ENCODE measurements around the gene DYSF. TPM values are rescaled to one million over a fixed set of nuclear protein-coding genes. Genes with fewer than 3 reads are reported as not detected.
"Not testable (repeated sequence)": the region's sequence is repeated elsewhere in the genome, so short reads cannot be mapped to it uniquely, and the experiment has no call there.

The DYSF gene
- 1 to 10 TPM in 1 of 2 donors, under 1 TPM in 1; 0.77 to 1.6 TPM for total RNA-seq

- DNase-seq (peak in 1 of 2 donors; percentile 9), ATAC-seq (replicated peaks in 1 of 2) (peak; percentile 26 to 29)
- Mint-ChIP-seq H3K27me3 (ENCODE audit: low read depth) (peaks cover 55% of the 10 kb centered on the region), H3K27ac (no peak within 1 kb of the TSS), H3K4me1 (ENCODE audit: low read depth) (peaks cover 19% of the 10 kb centered on the region), H3K36me3 (ENCODE audit: insufficient read depth in 2 of 2) (no peaks in the 10 kb centered on the region), H3K4me3 (peak within 1 kb of the TSS; percentile 64 to 66), H3K9me3 (no peaks in the 10 kb centered on the region)
These were observed at the start of gene DYSF for GRCh38 chr2:71453404-71454220. DYSF (plus strand) TSS chr2:71453561.

- Mint-ChIP-seq H3K27ac (peak overlapping the region; percentile 54), H3K36me3 (ENCODE audit: insufficient read depth in 2 of 2) (peaks cover 3 to 24% of the 10 kb centered on the region in 2 donors), H3K4me3 (no peak overlapping the region), H3K4me1 (ENCODE audit: low read depth) (peaks cover 9% of the 10 kb centered on the region), H3K9me3 (no peaks in the 10 kb centered on the region), H3K27me3 (ENCODE audit: low read depth) (no peaks in the 10 kb centered on the region)
- ATAC-seq (replicated peaks in 1 of 2): no peak
- no peak for DNase-seq
These were observed 43.8 kb upstream of the DYSF start for GRCh38 chr2:71409611-71410010.

GRCh38 chr2:71410696-71411095 is 42.7 kb upstream of the DYSF start:
- no peak for DNase-seq
- ATAC-seq (replicated peaks in 1 of 2): no peak
- H3K4me3 Mint-ChIP-seq: no peak overlapping the region
- H3K9me3 Mint-ChIP-seq: no peaks in the 10 kb centered on the region
- no peaks in the 10 kb centered on the region for H3K27me3 Mint-ChIP-seq (ENCODE audit: low read depth)
- peaks cover 9% of the 10 kb centered on the region for H3K4me1 Mint-ChIP-seq (ENCODE audit: low read depth)
- H3K36me3 Mint-ChIP-seq (ENCODE audit: insufficient read depth in 2 of 2): peaks cover 3 to 22% of the 10 kb centered on the region in 2 donors
- H3K27ac Mint-ChIP-seq: no peak overlapping the region

DNA sequence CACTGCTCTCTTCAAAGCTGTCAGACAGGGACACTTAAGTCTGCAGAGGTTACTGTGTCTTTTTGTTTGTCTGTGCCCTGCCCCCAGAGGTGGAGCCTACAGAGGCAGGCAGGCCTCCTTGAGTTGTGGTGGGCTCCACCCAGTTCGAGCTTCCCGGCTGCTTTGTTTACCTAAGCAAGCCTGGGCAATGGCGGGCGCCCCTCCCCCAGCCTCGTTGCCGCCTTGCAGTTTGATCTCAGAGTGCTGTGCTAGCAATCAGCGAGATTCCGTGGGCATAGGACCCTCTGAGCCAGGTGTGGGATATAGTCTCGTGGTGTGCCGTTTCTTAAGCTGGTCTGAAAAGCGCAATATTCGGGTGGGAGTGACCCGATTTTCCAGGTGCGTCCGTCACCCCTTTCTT is 36.5 kb upstream of the DYSF start:
- peak overlapping the region; percentile 50 for H3K27ac Mint-ChIP-seq

GRCh38 chr2:71417300-71418202 is 35.8 kb upstream of the DYSF start:
- no peaks in the 10 kb centered on the region for H3K9me3 Mint-ChIP-seq
- H3K36me3 Mint-ChIP-seq (ENCODE audit: insufficient read depth in 2 of 2): peaks cover 2 to 3% of the 10 kb centered on the region in 2 donors
- peaks cover 5% of the 10 kb centered on the region for H3K4me1 Mint-ChIP-seq (ENCODE audit: low read depth)
- H3K27ac Mint-ChIP-seq: peak overlapping the region; percentile 97
- DNase-seq: no peak
- H3K27me3 Mint-ChIP-seq (ENCODE audit: low read depth): no peaks in the 10 kb centered on the region
- H3K4me3 Mint-ChIP-seq: peak overlapping the region; percentile 84 to 95
- peak; percentile 41 to 55 for ATAC-seq (replicated peaks in 1 of 2)

More for the DNA sequence above, 36.5 kb upstream of the DYSF start:
- ATAC-seq (replicated peaks in 1 of 2); H3K27me3 Mint-ChIP-seq (ENCODE audit: low read depth); H3K9me3 Mint-ChIP-seq; H3K36me3 Mint-ChIP-seq (ENCODE audit: insufficient read depth in 2 of 2); H3K4me1 Mint-ChIP-seq (ENCODE audit: low read depth): not testable (repeated sequence)
- peak; percentile 9 to 13 for DNase-seq
- peak overlapping the region; percentile 84 to 95 for H3K4me3 Mint-ChIP-seq

- Mint-ChIP-seq H3K27ac (peak overlapping the region; percentile 93), H3K36me3 (ENCODE audit: insufficient read depth in 2 of 2) (peaks cover 5 to 11% of the 10 kb centered on the region in 2 donors), H3K27me3 (ENCODE audit: low read depth) (no peaks in the 10 kb centered on the region), H3K9me3 (no peaks in the 10 kb centered on the region), H3K4me1 (ENCODE audit: low read depth) (peaks cover 5% of the 10 kb centered on the region), H3K4me3 (peak overlapping the region in 1 of 2 donors; percentile 64)
- no peak for DNase-seq
- ATAC-seq (replicated peaks in 1 of 2): no peak
These were observed 34.2 kb upstream of the DYSF start for GRCh38 chr2:71419145-71419544.

GRCh38 chr2:71419976-71420375 is 33.4 kb upstream of the DYSF start:
- Mint-ChIP-seq H3K9me3 (no peaks in the 10 kb centered on the region), H3K36me3 (ENCODE audit: insufficient read depth in 2 of 2) (peaks cover 5 to 11% of the 10 kb centered on the region in 2 donors), H3K27ac (no peak overlapping the region), H3K4me3 (no peak overlapping the region), H3K27me3 (ENCODE audit: low read depth) (no peaks in the 10 kb centered on the region), H3K4me1 (ENCODE audit: low read depth) (peaks cover 5% of the 10 kb centered on the region)
- ATAC-seq (replicated peaks in 1 of 2) (no peak), DNase-seq (no peak)

- H3K4me3 Mint-ChIP-seq: no peak overlapping the region
- peaks cover 5% of the 10 kb centered on the region for H3K4me1 Mint-ChIP-seq (ENCODE audit: low read depth)
- peaks cover 13 to 24% of the 10 kb centered on the region in 2 donors for H3K36me3 Mint-ChIP-seq (ENCODE audit: insufficient read depth in 2 of 2)
- ATAC-seq (replicated peaks in 1 of 2) (no peak), DNase-seq (no peak)
- H3K27me3 Mint-ChIP-seq (ENCODE audit: low read depth): no peaks in the 10 kb centered on the region
- no peaks in the 10 kb centered on the region for H3K9me3 Mint-ChIP-seq
- no peak overlapping the region for H3K27ac Mint-ChIP-seq
These were observed 30.6 kb upstream of the DYSF start for GRCh38 chr2:71422786-71423185.

DNA sequence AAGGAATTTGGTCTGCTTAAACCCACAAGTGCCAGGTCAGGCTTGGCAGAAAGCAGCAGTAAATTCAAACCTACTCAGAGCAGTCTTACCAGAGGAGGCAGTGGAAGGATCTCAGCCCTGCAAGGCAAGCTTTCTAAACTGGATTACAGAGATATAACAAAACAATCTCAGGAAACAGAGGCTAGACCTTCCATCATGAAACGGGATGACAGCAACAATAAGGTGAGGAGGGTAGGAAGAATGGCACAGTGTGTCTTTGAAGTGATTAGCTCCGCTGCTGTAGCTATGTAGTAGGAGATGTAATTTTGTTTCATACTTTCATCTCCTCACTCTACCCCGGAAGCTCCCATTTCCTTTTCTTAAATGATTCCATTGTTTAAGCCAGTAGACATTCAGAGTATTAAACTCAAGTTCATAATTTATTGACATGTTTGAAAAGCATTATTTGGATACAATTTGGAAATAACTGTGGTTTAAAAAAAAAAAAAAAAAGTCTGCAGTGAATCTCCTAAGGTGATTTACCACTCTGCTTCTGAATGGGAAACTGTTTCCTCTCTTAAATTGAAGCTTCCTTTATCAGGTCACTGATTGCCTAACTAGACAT is 29.4 kb upstream of the DYSF start:
- no peaks in the 10 kb centered on the region for H3K9me3 Mint-ChIP-seq
- DNase-seq (no peak), ATAC-seq (replicated peaks in 1 of 2) (no peak)
- H3K27ac Mint-ChIP-seq: no peak overlapping the region
- no peaks in the 10 kb centered on the region for H3K27me3 Mint-ChIP-seq (ENCODE audit: low read depth)
- peaks cover 13 to 25% of the 10 kb centered on the region in 2 donors for H3K36me3 Mint-ChIP-seq (ENCODE audit: insufficient read depth in 2 of 2)
- H3K4me1 Mint-ChIP-seq (ENCODE audit: low read depth): peaks cover 4% of the 10 kb centered on the region
- no peak overlapping the region for H3K4me3 Mint-ChIP-seq

GRCh38 chr2:71426721-71427120 is 26.6 kb upstream of the DYSF start:
- no peaks in the 10 kb centered on the region for H3K9me3 Mint-ChIP-seq
- H3K4me3 Mint-ChIP-seq: no peak overlapping the region
- ATAC-seq (replicated peaks in 1 of 2) (no peak), DNase-seq (no peak)
- H3K27ac Mint-ChIP-seq: peak overlapping the region; percentile 82
- no peaks in the 10 kb centered on the region for H3K4me1 Mint-ChIP-seq (ENCODE audit: low read depth)
- peaks cover 11 to 32% of the 10 kb centered on the region in 2 donors for H3K36me3 Mint-ChIP-seq (ENCODE audit: insufficient read depth in 2 of 2)
- H3K27me3 Mint-ChIP-seq (ENCODE audit: low read depth): no peaks in the 10 kb centered on the region

- Mint-ChIP-seq H3K4me3 (no peak overlapping the region), H3K36me3 (ENCODE audit: insufficient read depth in 2 of 2) (peaks cover 7 to 24% of the 10 kb centered on the region in 2 donors), H3K27ac (peak overlapping the region; percentile 70), H3K4me1 (ENCODE audit: low read depth) (no peaks in the 10 kb centered on the region), H3K9me3 (no peaks in the 10 kb centered on the region), H3K27me3 (ENCODE audit: low read depth) (no peaks in the 10 kb centered on the region)
- ATAC-seq (replicated peaks in 1 of 2): no peak
- DNase-seq: no peak
These were observed 24.6 kb upstream of the DYSF start for GRCh38 chr2:71428472-71429383.

DNA sequence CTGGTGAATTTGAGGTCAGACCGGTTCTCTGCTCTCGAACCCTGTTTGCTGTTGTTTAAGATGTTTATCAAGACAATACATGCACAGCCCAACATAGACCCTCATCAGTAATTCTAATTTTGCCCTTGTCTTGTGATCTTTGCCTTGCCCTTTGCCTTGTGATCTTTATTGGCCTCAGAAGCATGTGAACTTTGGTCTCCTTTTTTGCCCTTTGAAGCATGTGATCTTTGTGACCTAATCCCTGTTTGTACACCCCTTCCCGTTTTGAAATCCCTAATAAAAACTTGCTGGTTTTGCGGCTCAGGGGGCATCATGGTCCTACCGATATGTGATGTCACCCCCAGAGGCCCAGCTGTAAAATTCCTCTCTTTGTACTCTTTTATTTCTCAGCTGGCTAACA is 8.2 kb upstream of the DYSF start:
- H3K27ac Mint-ChIP-seq; ATAC-seq (replicated peaks in 1 of 2); H3K4me1 Mint-ChIP-seq (ENCODE audit: low read depth); H3K27me3 Mint-ChIP-seq (ENCODE audit: low read depth); H3K9me3 Mint-ChIP-seq; DNase-seq; H3K36me3 Mint-ChIP-seq (ENCODE audit: insufficient read depth in 2 of 2); H3K4me3 Mint-ChIP-seq: not testable (repeated sequence)
